ENCODE data around the gene C10orf105. TPM values are rescaled to one million over a fixed set of nuclear protein-coding genes. Genes with fewer than 3 reads are reported as not detected.

Gene C10orf105
- total and polyA plus RNA-seq, 8 donors = 0.17 to 1.0 (median 0.57) TPM

DNA sequence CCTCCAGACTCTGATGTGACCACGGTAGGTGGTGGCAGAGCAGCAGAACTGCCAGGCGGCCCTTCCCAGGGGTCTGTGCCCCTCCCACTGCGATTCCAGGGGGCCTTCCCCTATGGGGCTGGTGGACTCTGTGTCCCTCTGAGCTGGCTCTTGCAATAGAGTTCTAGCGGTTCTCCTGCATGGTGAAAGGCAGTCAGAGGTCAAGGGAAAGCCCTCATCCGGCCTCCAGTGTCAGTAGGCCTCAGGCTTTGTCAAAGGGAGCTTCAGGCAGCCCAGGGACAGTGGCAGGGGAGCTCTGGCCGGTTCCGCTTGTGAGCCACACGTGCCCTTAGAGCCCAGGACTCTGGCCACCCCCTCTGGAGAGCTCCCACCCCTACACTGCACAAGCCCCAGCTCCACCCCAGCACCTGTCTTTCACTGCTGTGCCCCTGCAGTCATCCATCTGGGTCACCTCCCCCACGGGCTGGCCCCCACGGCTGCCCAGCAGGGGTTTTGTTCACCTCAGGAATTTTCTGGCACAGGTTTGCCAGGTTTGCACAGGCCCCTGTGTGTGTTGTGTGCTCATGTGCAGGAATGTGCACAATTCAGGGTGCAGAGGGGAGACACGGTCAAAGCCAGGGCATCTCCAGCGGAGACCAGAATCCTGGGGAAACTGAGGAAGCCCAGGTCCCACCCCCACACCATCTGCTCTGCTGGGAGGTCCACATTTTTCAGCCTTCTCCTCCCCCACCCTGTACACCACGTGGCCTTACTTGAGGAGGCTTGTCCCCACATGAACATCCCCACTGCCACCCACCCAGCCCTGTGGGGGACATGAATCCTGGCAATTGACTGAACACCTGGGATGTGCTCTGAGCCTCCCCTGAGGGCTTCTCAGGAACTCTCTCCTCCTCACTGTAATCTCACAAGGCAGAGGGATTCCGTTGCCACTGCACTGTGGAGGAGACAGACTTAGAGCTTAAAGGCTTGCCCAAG, 23.8 kb downstream of the C10orf105 start:
- peak; percentile 25 for ATAC-seq
- H3K4me3 ChIP-seq = no peak overlapping the region
- H3K4me1 ChIP-seq = peaks cover 4 to 61% of the 10 kb centered on the region in 2 donors
- H3K27me3 ChIP-seq = no peaks in the 10 kb centered on the region
- peak overlapping the region in 1 of 2 donors; percentile 90 for H3K27ac ChIP-seq
- no peaks in the 10 kb centered on the region for H3K36me3 ChIP-seq
- no peaks in the 10 kb centered on the region for H3K9me3 ChIP-seq
- intact Hi-C loops (cut with DNase I) = loop anchor here in 1 of 2 donors (10.0 kb wide), 1 partner anchor 301 kb away; the partner anchor contains the start of gene CDH23
- DNase-seq = peak in 1 of 4 donors; percentile 49
- TF ChIP-seq CTCF (IDR thresholded peaks at IDR 0.05) = no peak

GRCh38 chr10:71694567-71694968, 25.0 kb downstream of the C10orf105 start:
- peak in 3 of 4 donors; percentile 19 to 83 (median 79) for DNase-seq

GRCh38 chr10:71694039-71694501, 25.5 kb downstream of the C10orf105 start:
- peak in 1 of 4 donors; percentile 71 for DNase-seq
- H3K9me3 ChIP-seq = no peaks in the 10 kb centered on the region
- no peaks in the 10 kb centered on the region for H3K36me3 ChIP-seq
- H3K27me3 ChIP-seq = no peaks in the 10 kb centered on the region
- H3K4me1 ChIP-seq = peaks cover 4 to 52% of the 10 kb centered on the region in 2 donors
- no peak for ATAC-seq
- H3K4me3 ChIP-seq = peak overlapping the region in 1 of 2 donors; percentile 13
- H3K27ac ChIP-seq = peak overlapping the region; percentile 51 to 90
- intact Hi-C loops (cut with DNase I) = loop anchor here in 1 of 2 donors (10.0 kb wide), 1 partner anchor 299 kb away; the partner anchor contains the start of gene CDH23
- TF ChIP-seq CTCF (IDR thresholded peaks at IDR 0.05) = no peak

More at GRCh38 chr10:71694567-71694968, 25.0 kb downstream of the C10orf105 start:
- peak overlapping the region; percentile 51 to 90 for H3K27ac ChIP-seq
- no peaks in the 10 kb centered on the region for H3K9me3 ChIP-seq
- no peak for TF ChIP-seq CTCF (IDR thresholded peaks at IDR 0.05)
- H3K27me3 ChIP-seq = no peaks in the 10 kb centered on the region
- H3K36me3 ChIP-seq = no peaks in the 10 kb centered on the region
- peak overlapping the region in 1 of 2 donors; percentile 13 for H3K4me3 ChIP-seq
- intact Hi-C loops (cut with DNase I) = loop anchor here in 1 of 2 donors (10.0 kb wide), 1 partner anchor 300 kb away; the partner anchor contains the start of gene CDH23
- ATAC-seq = peak; percentile 72
- H3K4me1 ChIP-seq = peaks cover 4 to 52% of the 10 kb centered on the region in 2 donors

DNA sequence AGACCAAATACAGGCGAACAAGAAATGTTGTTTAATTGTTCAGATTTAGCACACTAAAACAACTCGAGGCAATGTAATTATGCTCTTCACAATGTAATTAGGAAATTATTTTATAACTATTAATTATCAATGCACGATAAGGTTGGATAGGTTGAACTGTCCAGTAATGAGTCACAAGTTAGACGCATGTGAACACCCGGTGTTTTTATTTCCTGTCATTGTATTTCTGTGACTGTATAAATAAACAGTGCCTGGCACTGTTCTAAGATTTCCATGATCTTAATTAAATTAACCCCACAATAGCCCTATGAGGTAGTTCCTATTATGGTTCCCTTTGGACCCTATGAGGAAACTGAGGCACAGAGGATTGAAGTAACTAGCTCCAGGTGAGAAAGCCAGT, 26.2 kb downstream of the C10orf105 start:
- TF ChIP-seq CTCF (IDR thresholded peaks at IDR 0.05) = no peak
- Histone ChIP-seq H3K9me3 (no peaks in the 10 kb centered on the region), H3K27ac (peak overlapping the region in 1 of 2 donors; percentile 90), H3K4me3 (no peak overlapping the region), H3K27me3 (no peaks in the 10 kb centered on the region), H3K4me1 (peaks cover 4 to 52% of the 10 kb centered on the region in 2 donors), H3K36me3 (no peaks in the 10 kb centered on the region)
- intact Hi-C loops (cut with DNase I) = loop anchor here in 1 of 2 donors (10.0 kb wide), 1 partner anchor 299 kb away; the partner anchor contains the start of gene CDH23
- ATAC-seq = no peak
- DNase-seq = peak in 1 of 4 donors; percentile 21
